HAP-1 (cell line): Measurements from ENCODE around the gene SDK1.
A peak's percentile ranks its signal among the peaks of the same experiment; 100 is the strongest.

ENCODE experiments used
- DNase-seq, 2 experiments: peaks; one replicate each; pipeline ENCODE4 v3.0.0-alpha.2; 2016 to 2020; ENCODE audit warnings: low spot score in 2 of 2
- H3K27me3 ChIP-seq: fragments of 250-450 bp; sonication (Bioruptor Pico); 2 replicates; pipeline ENCODE4 v1.5.1; 2020; ENCODE audit warnings: low read depth, mild to moderate bottlenecking, moderate library complexity
- H3K36me3 ChIP-seq: fragments of 250-450 bp; sonication (Bioruptor Pico); replicated peaks from 2 replicates; pipeline ENCODE4 v1.5.1; 2020; ENCODE audit warnings: mild to moderate bottlenecking
- H3K4me1 ChIP-seq: fragments of 250-450 bp; sonication (Bioruptor Pico); 2 replicates; pipeline ENCODE4 v1.5.1; 2020; ENCODE audit warnings: mild to moderate bottlenecking
- H3K4me3 ChIP-seq: fragments of 250-450 bp; sonication (Bioruptor Pico); 2 replicates; pipeline ENCODE4 v1.5.1; 2020; ENCODE audit warnings: mild to moderate bottlenecking, moderate library complexity
- H3K9me3 ChIP-seq: fragments of 250-450 bp; sonication (Bioruptor Pico); 2 replicates; pipeline ENCODE4 v1.5.1; 2020; ENCODE audit warnings: mild to moderate bottlenecking, moderate library complexity
- in situ Hi-C: fragments of 300-500 bp; cut with MboI; formaldehyde crosslinking; loops from 3 replicates; pipeline ENCODE4 v1.14.3; 2020; ENCODE audit warnings: low sequenced_read_pairs, inconsistent platforms, mixed read lengths

SDK1 gene

DNA sequence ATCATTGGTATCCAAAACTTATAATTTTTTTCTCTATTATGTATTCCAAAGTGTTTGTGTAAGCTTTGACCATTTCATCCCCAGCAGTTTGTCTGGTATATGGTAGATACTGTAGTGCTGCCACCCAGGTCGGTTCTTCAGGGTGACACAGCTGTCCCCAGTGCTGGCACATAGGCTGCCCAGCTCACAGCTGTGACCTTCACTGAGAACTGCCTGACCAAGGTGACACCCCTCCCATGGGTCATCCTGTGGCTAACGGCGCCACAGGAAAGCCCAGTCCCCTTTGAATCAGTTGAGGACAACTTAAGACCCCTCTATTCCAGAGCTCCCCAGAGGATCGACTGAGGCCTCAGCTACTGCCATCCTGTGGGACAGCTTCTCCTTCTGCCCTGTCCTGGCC, 736.8 kb downstream of the SDK1 start:
- H3K4me1 ChIP-seq, result no peaks in the 10 kb centered on the region
- H3K4me3 ChIP-seq, result no peak overlapping the region
- DNase-seq, result no peak
- no peaks in the 10 kb centered on the region for H3K9me3 ChIP-seq
- no peaks in the 10 kb centered on the region for H3K36me3 ChIP-seq
- in situ Hi-C loops, result no loop called here
- no peaks in the 10 kb centered on the region for H3K27me3 ChIP-seq

DNA sequence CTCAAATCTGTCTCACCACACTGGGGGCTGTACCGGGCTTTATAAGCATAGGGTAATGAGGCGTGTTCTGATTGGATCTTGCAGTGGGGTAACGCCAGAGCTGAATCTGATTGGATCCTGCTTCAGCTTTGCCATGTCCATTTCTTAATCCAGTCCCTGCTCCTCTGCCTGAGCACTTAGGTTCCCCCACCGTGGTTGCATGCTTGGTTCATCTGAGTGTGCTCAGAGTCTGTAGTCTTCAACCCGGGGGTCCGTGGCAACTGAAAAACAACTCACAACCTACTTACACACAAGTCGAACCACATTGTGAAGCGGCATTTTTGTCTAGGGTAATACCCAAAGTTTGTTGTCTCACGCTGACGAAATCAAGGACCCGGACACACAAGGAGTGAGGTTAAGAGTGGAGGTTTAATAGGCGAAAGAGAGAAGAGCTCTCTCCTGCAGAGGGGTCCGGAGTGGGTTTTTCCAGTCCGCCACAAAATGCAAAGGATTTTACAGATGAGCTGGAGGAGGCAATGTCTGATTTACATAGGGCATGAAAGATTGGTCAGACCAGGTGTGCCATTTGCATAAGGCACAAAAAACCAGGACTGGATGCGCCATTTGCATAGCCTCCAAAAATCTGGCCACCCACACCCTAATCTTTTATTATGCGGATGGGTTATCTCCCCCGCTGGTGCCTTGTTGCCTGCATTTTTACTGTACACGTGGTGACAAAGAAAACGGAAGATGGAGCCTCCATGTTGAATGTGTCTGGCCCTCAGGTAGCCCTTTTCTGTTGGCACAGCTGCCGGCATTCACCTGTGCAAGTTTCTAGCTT, 739.3 kb downstream of the SDK1 start:
- Histone ChIP-seq H3K4me3 (no peak overlapping the region), H3K27me3 (no peaks in the 10 kb centered on the region), H3K9me3 (no peaks in the 10 kb centered on the region), H3K36me3 (no peaks in the 10 kb centered on the region), H3K4me1 (no peaks in the 10 kb centered on the region)
- no peak for DNase-seq
- in situ Hi-C loops, result no loop called here

DNA sequence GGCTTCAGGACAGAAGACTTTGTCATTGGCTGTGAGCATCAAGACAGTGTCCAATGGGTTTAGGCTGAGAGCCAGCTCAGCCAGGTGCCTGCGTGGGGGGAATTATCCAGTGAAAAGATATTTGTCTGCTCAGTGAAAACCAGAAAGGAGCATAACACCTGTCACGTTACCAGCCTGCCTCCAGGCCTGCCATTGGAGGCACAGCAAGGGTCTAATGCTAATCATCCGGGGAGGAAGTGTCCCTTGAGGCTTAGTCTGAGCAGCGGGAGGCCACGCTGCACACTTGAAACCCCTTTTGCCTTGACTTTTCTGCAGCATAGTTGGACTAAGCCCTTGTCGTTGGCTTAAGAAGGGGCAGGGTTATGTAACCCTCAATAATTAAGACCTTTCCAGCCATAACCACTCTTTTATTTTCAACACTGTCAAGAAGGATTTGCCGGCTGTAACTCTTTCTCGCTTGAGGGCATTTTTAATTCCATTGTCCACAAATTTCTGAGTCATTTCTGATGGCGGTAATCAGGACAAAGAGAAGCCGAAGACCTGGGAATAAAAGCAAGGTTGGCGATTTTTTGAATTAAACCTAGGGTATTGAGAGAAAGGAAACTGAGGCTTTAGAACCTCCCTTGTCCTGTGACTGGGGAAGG, 741.5 kb downstream of the SDK1 start:
- Histone ChIP-seq H3K27me3 (no peaks in the 10 kb centered on the region), H3K36me3 (no peaks in the 10 kb centered on the region), H3K4me1 (no peaks in the 10 kb centered on the region), H3K9me3 (no peaks in the 10 kb centered on the region), H3K4me3 (no peak overlapping the region)
- peak; percentile 14 to 32 for DNase-seq
- in situ Hi-C loops, result no loop called here

DNA sequence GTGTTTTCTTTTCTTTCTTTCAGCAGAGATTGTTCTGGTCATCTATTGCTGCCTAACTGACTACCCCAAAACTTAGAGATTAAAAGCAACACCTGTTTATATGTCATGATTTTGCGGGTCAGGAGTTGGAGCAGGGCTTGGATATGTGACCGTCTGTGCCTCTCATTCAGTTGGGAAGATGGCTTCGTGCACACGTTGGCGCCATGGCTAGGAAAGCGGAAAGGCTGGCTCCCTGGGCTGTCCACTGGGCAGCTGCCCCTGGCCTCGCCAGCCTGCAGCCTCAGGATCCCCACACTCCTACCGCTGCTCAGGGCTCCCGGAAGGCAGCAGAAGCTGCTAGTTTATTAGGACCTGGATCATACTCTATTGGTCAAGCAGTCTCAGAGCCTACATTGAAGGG, 742.9 kb downstream of the SDK1 start:
- H3K27me3 ChIP-seq, result no peaks in the 10 kb centered on the region
- in situ Hi-C loops, result no loop called here
- H3K36me3 ChIP-seq, result no peaks in the 10 kb centered on the region
- no peak for DNase-seq
- H3K9me3 ChIP-seq, result no peaks in the 10 kb centered on the region
- no peak overlapping the region for H3K4me3 ChIP-seq
- no peaks in the 10 kb centered on the region for H3K4me1 ChIP-seq

DNA sequence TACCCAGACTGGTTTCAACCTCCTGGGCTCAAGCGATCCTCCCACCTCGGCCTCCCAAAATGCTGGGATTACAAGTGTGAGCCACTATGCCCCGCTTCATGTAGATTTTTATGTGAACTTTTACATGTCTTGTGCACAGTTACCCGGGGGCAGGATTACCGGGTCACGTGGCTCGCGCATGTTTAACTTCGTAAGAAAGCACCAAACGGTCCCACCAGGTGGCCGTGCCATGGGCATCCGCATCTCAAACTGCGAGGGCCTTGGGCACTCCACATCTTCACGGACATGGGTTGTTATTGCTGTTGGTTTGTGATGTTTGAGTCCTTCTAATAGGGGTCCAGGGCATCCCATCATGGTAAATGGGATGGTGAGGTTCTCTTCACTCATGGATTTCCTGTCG, 744.4 kb downstream of the SDK1 start:
- H3K4me3 ChIP-seq, result no peak overlapping the region
- in situ Hi-C loops, result no loop called here
- H3K9me3 ChIP-seq, result no peaks in the 10 kb centered on the region
- H3K36me3 ChIP-seq, result no peaks in the 10 kb centered on the region
- no peak for DNase-seq
- H3K4me1 ChIP-seq, result no peaks in the 10 kb centered on the region
- no peaks in the 10 kb centered on the region for H3K27me3 ChIP-seq

DNA sequence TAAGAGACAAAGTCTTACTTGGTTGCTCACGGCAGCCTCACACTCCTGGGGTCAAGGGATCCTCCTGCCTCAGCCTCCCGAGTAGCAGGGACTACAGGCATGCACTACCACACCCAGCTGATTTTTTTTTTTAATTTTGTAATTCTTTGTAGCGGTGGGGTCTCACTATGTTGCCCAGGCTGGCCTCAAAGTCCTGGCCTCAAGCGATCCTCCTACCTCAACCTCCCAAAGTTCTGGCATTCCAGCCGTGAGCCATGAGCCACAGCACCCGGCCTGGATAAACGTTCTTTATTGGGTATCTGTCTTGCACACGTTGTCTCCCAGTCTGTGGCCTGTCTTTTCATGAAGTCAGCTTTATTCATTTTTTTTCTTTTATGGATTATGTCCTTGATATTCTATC, 744.9 kb downstream of the SDK1 start:
- no peak for DNase-seq
- Histone ChIP-seq H3K27me3 (no peaks in the 10 kb centered on the region), H3K4me3 (no peak overlapping the region), H3K9me3 (no peaks in the 10 kb centered on the region), H3K36me3 (no peaks in the 10 kb centered on the region), H3K4me1 (no peaks in the 10 kb centered on the region)
- in situ Hi-C loops, result no loop called here

DNA sequence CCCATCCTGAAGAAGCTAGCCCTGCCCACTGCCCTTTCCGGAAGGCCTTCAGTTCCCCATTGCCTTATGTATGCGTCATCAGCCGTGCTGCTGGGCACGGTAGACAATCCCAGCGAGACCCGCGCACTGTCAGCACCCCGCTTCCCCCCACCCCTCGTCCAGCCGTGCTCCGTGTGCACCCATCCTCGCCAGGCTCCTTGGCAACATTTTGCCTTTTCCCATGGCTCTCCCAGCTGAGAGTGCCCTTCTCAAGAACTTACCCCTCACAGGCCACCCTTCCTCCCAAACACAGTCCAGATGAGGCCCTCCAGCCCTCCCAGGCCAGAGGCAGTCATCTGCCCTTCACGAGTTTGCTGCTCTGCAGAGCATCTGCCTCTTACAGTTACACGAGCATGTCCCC, 747.3 kb downstream of the SDK1 start:
- no peak overlapping the region for H3K4me3 ChIP-seq
- in situ Hi-C loops, result no loop called here
- no peaks in the 10 kb centered on the region for H3K9me3 ChIP-seq
- DNase-seq, result no peak
- no peaks in the 10 kb centered on the region for H3K27me3 ChIP-seq
- no peaks in the 10 kb centered on the region for H3K36me3 ChIP-seq
- H3K4me1 ChIP-seq, result no peaks in the 10 kb centered on the region

DNA sequence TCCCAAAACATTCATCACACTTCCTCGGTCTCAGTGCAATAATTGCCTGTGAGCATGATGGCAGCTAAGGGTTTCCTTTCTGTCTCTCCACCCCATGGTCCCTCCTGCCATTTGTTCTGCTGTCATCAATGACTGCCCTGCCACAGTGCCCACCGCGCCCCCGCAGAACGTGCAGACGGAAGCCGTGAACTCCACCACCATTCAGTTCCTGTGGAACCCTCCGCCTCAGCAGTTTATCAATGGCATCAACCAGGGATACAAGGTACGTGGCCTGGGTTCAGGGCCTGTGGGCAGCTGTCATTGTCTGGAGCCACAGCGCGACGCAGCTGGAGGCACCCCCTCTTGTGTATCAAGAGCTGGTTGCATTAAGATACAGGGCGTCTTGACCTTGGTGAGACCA, 748.1 kb downstream of the SDK1 start:
- Histone ChIP-seq H3K4me1 (no peaks in the 10 kb centered on the region), H3K36me3 (no peaks in the 10 kb centered on the region), H3K4me3 (no peak overlapping the region), H3K9me3 (no peaks in the 10 kb centered on the region), H3K27me3 (no peaks in the 10 kb centered on the region)
- no peak for DNase-seq
- in situ Hi-C loops, result no loop called here

DNA sequence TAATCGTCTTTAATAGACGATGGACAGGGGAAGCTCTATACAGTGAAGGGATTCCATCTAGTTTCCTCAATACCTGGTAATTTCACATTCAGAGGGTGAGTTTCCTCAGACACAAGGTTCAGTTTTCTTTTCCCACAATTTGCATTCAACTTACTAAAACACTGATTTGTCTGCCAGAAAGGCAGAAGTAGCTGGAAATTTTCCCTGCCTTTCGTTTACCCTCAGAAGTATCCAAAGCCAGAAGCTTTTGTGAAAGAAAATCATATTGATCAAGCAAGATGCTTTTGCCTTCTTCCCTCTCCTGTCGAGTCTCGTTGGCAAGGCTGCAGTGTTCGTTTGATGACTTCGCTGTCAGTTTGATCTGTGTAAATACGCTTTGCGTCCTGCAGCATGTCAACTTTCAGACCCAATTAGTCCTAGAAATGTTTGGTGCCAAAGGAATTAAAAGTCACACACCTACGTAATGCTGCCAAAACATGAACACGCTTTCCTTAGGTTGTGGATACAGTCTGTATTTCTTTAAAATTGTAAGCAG, 749.1 kb downstream of the SDK1 start:
- Histone ChIP-seq H3K36me3 (no peaks in the 10 kb centered on the region), H3K27me3 (no peaks in the 10 kb centered on the region), H3K9me3 (no peaks in the 10 kb centered on the region), H3K4me3 (no peak overlapping the region), H3K4me1 (no peaks in the 10 kb centered on the region)
- DNase-seq, result no peak
- in situ Hi-C loops, result no loop called here

DNA sequence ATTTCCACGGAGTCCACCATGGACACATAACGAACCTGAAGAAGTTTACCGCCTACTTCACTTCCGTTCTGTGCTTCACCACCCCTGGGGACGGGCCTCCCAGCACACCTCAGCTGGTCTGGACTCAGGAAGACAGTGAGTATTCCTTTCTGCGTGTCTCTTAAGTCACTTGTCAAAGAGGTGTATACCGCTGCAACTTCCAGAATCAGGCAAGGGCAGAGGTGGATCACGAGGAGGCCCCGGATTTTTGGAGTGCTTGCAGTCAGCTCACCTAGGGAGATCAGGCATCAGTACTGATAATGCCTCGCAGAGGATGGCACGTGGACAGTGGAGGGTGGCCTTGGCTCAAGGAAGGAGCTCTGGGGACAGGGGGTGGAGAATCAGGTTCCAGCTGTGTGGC, 750.6 kb downstream of the SDK1 start:
- in situ Hi-C loops, result no loop called here
- H3K27me3 ChIP-seq, result no peaks in the 10 kb centered on the region
- H3K36me3 ChIP-seq, result no peaks in the 10 kb centered on the region
- no peak for DNase-seq
- H3K4me3 ChIP-seq, result no peak overlapping the region
- no peaks in the 10 kb centered on the region for H3K4me1 ChIP-seq
- H3K9me3 ChIP-seq, result no peaks in the 10 kb centered on the region

DNA sequence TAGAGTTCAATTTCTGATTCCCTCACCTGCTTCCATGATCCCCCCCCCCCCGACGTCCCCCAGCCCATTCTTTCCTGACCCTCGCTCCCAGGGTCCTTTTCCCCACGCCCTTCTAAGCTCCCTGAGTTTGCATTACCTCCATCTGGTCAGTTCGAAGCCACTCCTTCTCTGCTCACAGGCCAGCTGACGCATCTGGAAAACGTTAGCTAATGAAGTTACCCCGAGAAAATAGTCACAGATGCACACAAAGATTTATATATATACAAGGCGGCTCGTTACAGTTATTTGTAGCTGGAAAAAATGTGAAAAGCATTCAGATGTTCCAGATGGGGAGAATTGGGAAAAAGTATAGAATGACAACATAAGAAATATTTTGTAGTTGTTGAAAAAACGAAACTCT, 751.1 kb downstream of the SDK1 start:
- DNase-seq, result no peak
- no peaks in the 10 kb centered on the region for H3K9me3 ChIP-seq
- in situ Hi-C loops, result no loop called here
- H3K4me1 ChIP-seq, result no peaks in the 10 kb centered on the region
- no peak overlapping the region for H3K4me3 ChIP-seq
- H3K36me3 ChIP-seq, result no peaks in the 10 kb centered on the region
- no peaks in the 10 kb centered on the region for H3K27me3 ChIP-seq

DNA sequence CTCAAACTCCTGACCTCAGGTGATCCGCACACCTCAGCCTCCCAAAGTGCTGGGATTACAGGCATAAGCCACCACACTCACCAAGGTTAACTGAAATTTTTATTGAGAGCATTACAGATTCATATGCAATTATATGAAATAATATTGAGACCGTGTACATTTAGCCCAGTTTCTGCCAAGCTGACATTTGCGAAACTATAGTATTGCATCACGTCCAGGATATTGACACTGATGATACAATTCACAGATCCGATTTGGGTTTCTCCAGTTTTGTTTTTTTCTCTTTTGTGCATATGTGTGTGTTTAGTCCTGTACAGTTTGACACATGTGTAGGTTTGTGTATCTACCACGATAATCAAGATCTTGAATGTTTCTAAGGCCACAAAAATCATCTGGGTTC, 753.1 kb downstream of the SDK1 start:
- no peaks in the 10 kb centered on the region for H3K9me3 ChIP-seq
- H3K4me1 ChIP-seq, result no peaks in the 10 kb centered on the region
- no peaks in the 10 kb centered on the region for H3K27me3 ChIP-seq
- H3K4me3 ChIP-seq, result no peak overlapping the region
- no peaks in the 10 kb centered on the region for H3K36me3 ChIP-seq
- in situ Hi-C loops, result no loop called here
- no peak for DNase-seq

DNA sequence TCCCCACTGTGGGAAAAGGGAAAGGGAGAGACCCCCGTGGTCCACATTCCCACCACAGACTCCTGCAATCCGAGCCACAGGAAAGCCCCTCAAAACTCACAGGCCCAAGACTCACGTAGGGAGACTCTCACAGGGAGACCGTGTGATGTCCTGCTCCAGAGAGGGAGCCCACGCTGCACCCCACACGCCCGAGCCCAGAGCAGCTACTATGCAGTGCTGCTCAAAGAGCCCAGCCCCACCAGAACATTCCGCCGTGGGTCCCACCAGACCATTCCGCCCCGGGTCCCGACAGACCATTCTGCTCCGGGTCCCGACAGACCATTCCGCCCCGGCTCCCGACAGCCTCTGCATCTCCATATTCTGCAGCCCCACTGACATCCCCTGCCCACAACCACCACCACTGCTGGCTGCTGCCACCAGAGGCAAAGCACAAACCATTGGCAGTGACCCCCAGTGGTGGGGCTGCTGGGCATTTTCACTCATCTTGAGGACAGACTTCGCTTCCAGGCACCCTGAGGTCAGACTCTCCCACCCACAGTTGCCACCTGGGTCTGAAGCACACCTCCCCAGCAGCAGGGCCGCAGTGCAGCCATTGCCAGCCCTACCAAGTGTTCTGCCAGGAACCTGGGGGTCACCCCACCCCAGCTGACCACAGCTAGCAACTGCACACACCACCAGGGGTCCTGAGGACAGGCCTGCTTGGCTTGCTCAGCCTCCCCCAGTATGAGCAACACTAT, 755.7 kb downstream of the SDK1 start:
- H3K9me3 ChIP-seq, result no peaks in the 10 kb centered on the region
- in situ Hi-C loops, result no loop called here
- DNase-seq, result no peak
- H3K36me3 ChIP-seq, result no peaks in the 10 kb centered on the region
- no peak overlapping the region for H3K4me3 ChIP-seq
- H3K4me1 ChIP-seq, result no peaks in the 10 kb centered on the region
- H3K27me3 ChIP-seq, result no peaks in the 10 kb centered on the region

DNA sequence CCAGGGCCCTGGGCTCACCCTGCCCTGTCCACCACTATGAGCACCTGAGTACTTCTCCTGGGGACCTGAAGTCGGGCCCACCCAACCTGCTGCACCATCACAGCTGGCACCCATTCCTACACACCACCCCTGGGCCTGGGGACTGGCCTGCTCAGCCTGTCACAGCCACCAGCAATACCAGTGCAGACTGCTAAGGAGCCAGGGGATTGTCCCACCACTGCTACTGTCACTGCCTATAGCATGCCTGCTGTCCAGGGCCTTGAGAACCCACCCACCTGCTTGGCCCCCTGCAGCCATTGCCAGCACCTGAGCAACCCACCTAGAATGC, 756.2 kb downstream of the SDK1 start:
- in situ Hi-C loops, result no loop called here
- H3K4me1 ChIP-seq, result no peaks in the 10 kb centered on the region

More for the DNA sequence above, 756.2 kb downstream of the SDK1 start:
- Histone ChIP-seq H3K36me3 (no peaks in the 10 kb centered on the region), H3K27me3 (no peaks in the 10 kb centered on the region), H3K4me3 (no peak overlapping the region), H3K9me3 (no peaks in the 10 kb centered on the region)
- no peak for DNase-seq
